Tibial artery (tissue), 4 donors: ENCODE measurements around the gene BATF2.

Source experiments
- DNase-seq, 2 donors: peaks; one replicate each; pipeline ENCODE4 v3.0.0-alpha.2; 2019
- H3K27ac ChIP-seq, 2 donors: fragments of 200-600 bp; sonication (generic) in 1 of 2; 1 replicate in 1 of 2; 2 replicates in 1 of 2; pipeline ENCODE4 v1.5.1; 2018 to 2019; ENCODE audit warnings: mild to moderate bottlenecking in 1 of 2
- H3K27me3 ChIP-seq, 2 donors: fragments of 200-600 bp; sonication (generic) in 1 of 2; one replicate each; pipeline versions ENCODE4 v1.5.1 to v1.6.0; 2016 to 2019
- H3K36me3 ChIP-seq, 3 donors: fragments of 200-600 bp; sonication (generic) in 2 of 3; one replicate each; pipeline ENCODE4 v1.5.1; 2016 to 2019; ENCODE audit warnings: mild to moderate bottlenecking in 2 of 3
- H3K4me1 ChIP-seq, 4 donors: fragments of 200-600 bp; sonication (generic) in 2 of 4; 1 replicate in 3 of 4; 2 replicates in 1 of 4; pipeline ENCODE4 v1.5.1; 2016 to 2019
- H3K4me3 ChIP-seq, 2 donors: fragments of 200-600 bp; sonication (generic) in 1 of 2; 1 replicate in 1 of 2; 2 replicates in 1 of 2; pipeline ENCODE4 v1.5.1; 2018 to 2019; ENCODE audit warnings: mild to moderate bottlenecking in 2 of 2
- H3K9me3 ChIP-seq, 3 donors: fragments of 200-600 bp; sonication (generic) in 1 of 3; one replicate each; pipeline ENCODE4 v1.5.1; 2016 to 2019
- CTCF ChIP-seq, 2 experiments: fragments of 200-600 bp in 1 of 2; fragments of 450-650 bp in 1 of 2; IDR thresholded peaks; one replicate each; pipeline ENCODE4 v1.5.1; 2017 to 2019; ENCODE audit warnings: antibody characterized with exemption in 2 of 2, mild to moderate bottlenecking in 1 of 2, moderate library complexity in 1 of 2
- intact Hi-C: fragments of 100-400 bp; cut with DNase I; formaldehyde crosslinking; loops from one replicate; pipeline ENCODE4 v1.15.0; 2023; ENCODE audit warnings: low total_unique reads

The BATF2 gene

GRCh38 chr11:65040847-65041622 is 44.3 kb upstream of the BATF2 start, which contains the start of gene SAC3D1:
Gene SAC3D1, plus strand, starts transcription at chr11:65041210. Its CDS starts 83 bp downstream, at chr11:65041293.
- peaks cover 0 to 29% (median 20%) of the 10 kb centered on the region in 4 donors for H3K4me1 ChIP-seq
- no peaks in the 10 kb centered on the region for H3K9me3 ChIP-seq
- peak in 1 of 2 experiments; percentile 8 for TF ChIP-seq CTCF (IDR thresholded peaks at IDR 0.05)
- peak; percentile 91 to 93 for DNase-seq
- H3K27ac ChIP-seq: peak within 1 kb of the TSS; percentile 87 to 92
- intact Hi-C loops: no loop called here
- H3K36me3 ChIP-seq: peaks cover 19 to 62% (median 26%) of the 10 kb centered on the region in 3 donors
- no peaks in the 10 kb centered on the region for H3K27me3 ChIP-seq
- H3K4me3 ChIP-seq: peak within 1 kb of the TSS; percentile 70 to 82

GRCh38 chr11:65040520-65040846 is 43.7 kb upstream of the BATF2 start:
- Histone ChIP-seq H3K27me3 (no peaks in the 10 kb centered on the region), H3K4me3 (peak overlapping the region; percentile 70 to 82), H3K36me3 (peaks cover 24 to 62% (median 31%) of the 10 kb centered on the region in 3 donors), H3K4me1 (peaks cover 0 to 29% (median 18%) of the 10 kb centered on the region in 4 donors), H3K9me3 (no peaks in the 10 kb centered on the region), H3K27ac (peak overlapping the region; percentile 87 to 92)
- intact Hi-C loops: no loop called here
- no peak for TF ChIP-seq CTCF (IDR thresholded peaks at IDR 0.05)
- DNase-seq: no peak

GRCh38 chr11:65036931-65037330 is 40.2 kb upstream of the BATF2 start:
- no peaks in the 10 kb centered on the region for H3K27me3 ChIP-seq
- H3K36me3 ChIP-seq: peaks cover 53 to 80% (median 58%) of the 10 kb centered on the region in 3 donors
- H3K4me3 ChIP-seq: no peak overlapping the region
- intact Hi-C loops: no loop called here
- H3K9me3 ChIP-seq: no peaks in the 10 kb centered on the region
- no peak for TF ChIP-seq CTCF (IDR thresholded peaks at IDR 0.05)
- H3K4me1 ChIP-seq: peaks cover 0 to 15% (median 10%) of the 10 kb centered on the region in 4 donors
- peak overlapping the region; percentile 27 to 29 for H3K27ac ChIP-seq
- peak; percentile 38 to 84 for DNase-seq

GRCh38 chr11:65035579-65035978 is 38.8 kb upstream of the BATF2 start:
- Histone ChIP-seq H3K9me3 (no peaks in the 10 kb centered on the region), H3K4me3 (no peak overlapping the region), H3K36me3 (peaks cover 60 to 91% (median 65%) of the 10 kb centered on the region in 3 donors), H3K4me1 (peaks cover 0 to 11% (median 5%) of the 10 kb centered on the region in 4 donors), H3K27me3 (no peaks in the 10 kb centered on the region), H3K27ac (no peak overlapping the region)
- no peak for TF ChIP-seq CTCF (IDR thresholded peaks at IDR 0.05)
- DNase-seq: no peak
- intact Hi-C loops: no loop called here

- no peak for DNase-seq
- Histone ChIP-seq H3K27ac (no peak overlapping the region), H3K27me3 (no peaks in the 10 kb centered on the region), H3K4me3 (no peak overlapping the region), H3K36me3 (peaks cover 60 to 85% (median 65%) of the 10 kb centered on the region in 3 donors), H3K4me1 (peaks cover 0 to 5% (median 2%) of the 10 kb centered on the region in 4 donors), H3K9me3 (no peaks in the 10 kb centered on the region)
- no peak for TF ChIP-seq CTCF (IDR thresholded peaks at IDR 0.05)
- intact Hi-C loops: no loop called here
These were observed 37.7 kb upstream of the BATF2 start for GRCh38 chr11:65034423-65034822.
